Loucy (cell line): ENCODE measurements around the gene B4GALNT4.
"Not testable (repeated sequence)": the region's sequence is repeated elsewhere in the genome, so short reads cannot be mapped to it uniquely, and the experiment has no call there.

Source experiments
- H2AFZ ChIP-seq: fragments of 200-600 bp; sonication (generic); 2 replicates; pipeline ENCODE4 v1.6.0; 2016; ENCODE audit warnings: antibody characterized with exemption, mild to moderate bottlenecking, low read length, moderate library complexity
- H3F3A ChIP-seq: fragments of 200-600 bp; 2 replicates; pipeline ENCODE4 v1.6.0; 2016; ENCODE audit warnings: antibody characterized with exemption, low read depth, mild to moderate bottlenecking
- H3K27me3 ChIP-seq: fragments of 200-600 bp; sonication (generic); 2 replicates; pipeline ENCODE4 v1.6.1; 2014; ENCODE audit warnings: low read length, mild to moderate bottlenecking; ENCODE audit not compliant: insufficient read depth, poor library complexity, severe bottlenecking
- H3K36me3 ChIP-seq: fragments of 200-600 bp; sonication (generic); 2 replicates; pipeline ENCODE4 v1.6.1; 2016; ENCODE audit warnings: low read length; ENCODE audit not compliant: insufficient read depth
- H3K4me1 ChIP-seq: fragments of 200-600 bp; sonication (generic); 2 replicates; pipeline ENCODE4 v1.5.1; 2014; ENCODE audit warnings: low read length, mild to moderate bottlenecking; ENCODE audit not compliant: insufficient read depth, poor library complexity, severe bottlenecking
- H3K4me2 ChIP-seq: fragments of 200-600 bp; sonication (generic); 2 replicates; pipeline ENCODE4 v1.6.0; 2014; ENCODE audit warnings: antibody characterized with exemption, low read length, low read depth, mild to moderate bottlenecking; ENCODE audit not compliant: poor library complexity, severe bottlenecking
- H3K4me3 ChIP-seq: fragments of 200-600 bp; sonication (generic); 2 replicates; pipeline ENCODE4 v1.5.1; 2014; ENCODE audit warnings: low read length, mild to moderate bottlenecking, mixed read lengths; ENCODE audit not compliant: poor library complexity, severe bottlenecking
- H3K79me2 ChIP-seq: fragments of 200-600 bp; sonication (generic); 2 replicates; pipeline ENCODE4 v1.6.1; 2014; ENCODE audit warnings: low read length; ENCODE audit not compliant: insufficient read depth
- H3K9ac ChIP-seq: fragments of 200-600 bp; sonication (generic); 2 replicates; pipeline ENCODE4 v1.6.0; 2014; ENCODE audit warnings: mild to moderate bottlenecking, low read depth, low read length, moderate library complexity; ENCODE audit not compliant: poor library complexity, severe bottlenecking
- H3K9me2 ChIP-seq: fragments of 200-600 bp; sonication (generic); replicated peaks from 2 replicates; pipeline ENCODE4 v1.6.1; 2016; ENCODE audit warnings: low read depth, low read length, mixed read lengths
- H3K9me3 ChIP-seq: fragments of 200-600 bp; sonication (generic); 2 replicates; pipeline ENCODE4 v1.6.1; 2014; ENCODE audit warnings: mild to moderate bottlenecking, antibody characterized with exemption, low read length, low read depth; ENCODE audit not compliant: insufficient read depth
- H4K20me1 ChIP-seq: fragments of 200-600 bp; sonication (generic); 2 replicates; pipeline ENCODE4 v1.6.0; 2014; ENCODE audit warnings: antibody characterized with exemption, low read length, mild to moderate bottlenecking; ENCODE audit not compliant: insufficient read depth, poor library complexity, severe bottlenecking
- EZH2phosphoT487 ChIP-seq: fragments of 200-600 bp; IDR thresholded peaks from 2 replicates; pipeline ENCODE4 v1.6.1; 2018; ENCODE audit warnings: antibody characterized with exemption, mild to moderate bottlenecking, moderate library complexity, borderline replicate concordance
- TF ChIP-seq, protein P1 (sequence below): fragments of 200-600 bp; sonication (generic); conservative IDR thresholded peaks from 2 replicates; pipeline ENCODE4 v1.5.1; 2014; ENCODE audit warnings: mild to moderate bottlenecking, antibody characterized with exemption, low read length

Gene B4GALNT4

DNA sequence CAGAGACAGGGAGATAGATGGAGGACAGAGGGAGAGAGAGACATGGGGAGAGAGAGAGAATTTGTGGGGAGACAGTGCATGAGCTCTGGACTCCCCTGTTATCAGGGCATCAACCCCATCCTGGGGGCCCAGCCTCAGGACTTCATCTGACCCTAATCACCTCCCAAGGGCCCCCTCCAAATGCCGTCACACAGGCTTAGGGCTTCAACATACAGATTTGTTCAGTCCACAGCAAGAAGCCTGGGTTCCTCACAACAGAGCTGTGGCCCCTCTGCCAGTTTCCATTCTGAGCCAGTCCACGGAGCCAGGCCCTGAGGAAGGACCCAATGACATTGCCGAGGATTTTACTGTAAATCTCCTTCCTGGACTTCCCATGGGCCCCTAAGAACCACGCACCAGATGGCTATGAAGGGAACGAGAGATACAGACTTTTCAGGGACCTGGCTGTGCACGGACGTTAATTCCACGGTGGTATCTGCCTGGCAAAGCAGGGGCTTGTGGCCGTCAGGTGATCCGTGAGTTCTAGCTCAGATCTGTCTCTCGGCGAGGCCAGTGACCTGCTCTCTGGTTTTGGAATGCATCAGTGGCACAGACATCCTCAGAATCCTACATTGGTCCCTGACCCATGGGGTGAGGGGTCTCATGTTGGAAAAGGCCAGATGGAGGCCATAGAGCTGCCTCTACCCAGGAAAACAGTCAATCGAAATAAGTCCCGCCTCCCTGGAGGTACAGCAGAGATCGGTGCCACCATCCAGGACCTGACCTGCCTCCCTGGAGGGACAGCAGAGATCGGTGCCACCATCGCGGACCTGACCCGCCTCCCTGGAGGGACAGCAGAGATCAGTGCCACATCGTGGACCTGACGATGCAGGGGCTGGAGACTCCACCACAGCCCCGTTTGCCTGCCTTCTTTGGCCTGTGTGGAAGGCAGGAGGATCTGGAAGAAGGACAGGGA lies 8.7 kb upstream of the B4GALNT4 start:
- Histone ChIP-seq H3K9ac (no peak overlapping the region), H3F3A (peaks cover 4% of the 10 kb centered on the region; the same call in 1 of the 2 replicates), H3K4me1 (peaks cover 16% of the 10 kb centered on the region), H3K79me2 (peaks cover 3% of the 10 kb centered on the region; the same call in 1 of the 2 replicates), H3K9me3 (no peaks in the 10 kb centered on the region; the same call in 1 of the 2 replicates), H3K27me3 (no peaks in the 10 kb centered on the region), H3K9me2 (no peaks in the 10 kb centered on the region), H3K4me3 (no peak overlapping the region), H3K36me3 (no peaks in the 10 kb centered on the region), H3K4me2 (no peak overlapping the region), H4K20me1 (no peaks in the 10 kb centered on the region), H2AFZ (no peak overlapping the region)
- TF ChIP-seq, protein P1, sequence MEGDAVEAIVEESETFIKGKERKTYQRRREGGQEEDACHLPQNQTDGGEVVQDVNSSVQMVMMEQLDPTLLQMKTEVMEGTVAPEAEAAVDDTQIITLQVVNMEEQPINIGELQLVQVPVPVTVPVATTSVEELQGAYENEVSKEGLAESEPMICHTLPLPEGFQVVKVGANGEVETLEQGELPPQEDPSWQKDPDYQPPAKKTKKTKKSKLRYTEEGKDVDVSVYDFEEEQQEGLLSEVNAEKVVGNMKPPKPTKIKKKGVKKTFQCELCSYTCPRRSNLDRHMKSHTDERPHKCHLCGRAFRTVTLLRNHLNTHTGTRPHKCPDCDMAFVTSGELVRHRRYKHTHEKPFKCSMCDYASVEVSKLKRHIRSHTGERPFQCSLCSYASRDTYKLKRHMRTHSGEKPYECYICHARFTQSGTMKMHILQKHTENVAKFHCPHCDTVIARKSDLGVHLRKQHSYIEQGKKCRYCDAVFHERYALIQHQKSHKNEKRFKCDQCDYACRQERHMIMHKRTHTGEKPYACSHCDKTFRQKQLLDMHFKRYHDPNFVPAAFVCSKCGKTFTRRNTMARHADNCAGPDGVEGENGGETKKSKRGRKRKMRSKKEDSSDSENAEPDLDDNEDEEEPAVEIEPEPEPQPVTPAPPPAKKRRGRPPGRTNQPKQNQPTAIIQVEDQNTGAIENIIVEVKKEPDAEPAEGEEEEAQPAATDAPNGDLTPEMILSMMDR, result no peak

DNA sequence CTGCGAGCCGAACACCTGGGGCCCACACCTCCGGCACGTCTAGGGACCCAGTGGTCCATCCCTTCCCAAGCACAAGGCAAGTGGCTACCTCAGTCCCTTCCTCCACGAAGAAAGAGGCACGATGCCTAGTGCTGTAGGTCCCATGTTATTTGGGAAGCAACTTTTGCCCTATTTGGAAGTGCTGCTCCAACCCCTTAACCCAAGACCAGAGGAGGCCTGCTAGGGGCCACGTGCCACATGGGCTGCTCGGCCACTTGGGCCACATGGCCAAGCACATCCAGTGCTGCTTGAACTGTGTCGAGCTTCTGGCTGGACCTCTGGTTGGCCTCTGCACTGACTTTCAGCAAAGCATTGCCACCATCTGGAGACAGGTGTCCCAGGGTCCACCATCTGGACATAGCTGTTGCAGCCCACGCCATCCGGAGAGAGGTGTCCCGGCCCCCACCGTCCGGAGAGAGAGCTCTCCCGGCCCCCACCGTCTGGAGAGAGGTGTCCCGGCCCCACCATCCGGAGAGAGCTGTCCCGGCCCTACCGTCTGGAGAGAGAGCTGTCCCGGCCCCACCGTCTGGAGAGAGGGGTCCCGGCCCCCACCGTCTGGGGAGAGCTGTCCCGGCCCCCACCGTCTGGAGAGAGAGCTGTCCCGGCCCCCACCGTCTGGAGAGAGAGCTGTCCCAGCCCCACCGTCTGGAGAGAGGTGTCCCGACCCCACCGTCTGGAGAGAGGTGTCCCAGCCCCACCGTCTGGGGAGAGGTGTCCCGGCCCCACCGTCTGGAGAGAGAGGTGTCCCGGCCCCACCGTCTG lies 6.5 kb upstream of the B4GALNT4 start:
- Histone ChIP-seq H3K36me3 (no peaks in the 10 kb centered on the region), H3K4me3 (no peak overlapping the region), H4K20me1 (no peaks in the 10 kb centered on the region), H3K79me2 (no peaks in the 10 kb centered on the region), H3F3A (peaks cover 2% of the 10 kb centered on the region; the same call in 1 of the 2 replicates), H3K27me3 (no peaks in the 10 kb centered on the region), H3K4me1 (peaks cover 11% of the 10 kb centered on the region), H3K9ac (no peak overlapping the region), H2AFZ (no peak overlapping the region), H3K4me2 (no peak overlapping the region), H3K9me2 (no peaks in the 10 kb centered on the region), H3K9me3 (no peaks in the 10 kb centered on the region; the same call in 1 of the 2 replicates)
- TF ChIP-seq, protein P1, result no peak
- TF ChIP-seq EZH2phosphoT487, result no peak

DNA sequence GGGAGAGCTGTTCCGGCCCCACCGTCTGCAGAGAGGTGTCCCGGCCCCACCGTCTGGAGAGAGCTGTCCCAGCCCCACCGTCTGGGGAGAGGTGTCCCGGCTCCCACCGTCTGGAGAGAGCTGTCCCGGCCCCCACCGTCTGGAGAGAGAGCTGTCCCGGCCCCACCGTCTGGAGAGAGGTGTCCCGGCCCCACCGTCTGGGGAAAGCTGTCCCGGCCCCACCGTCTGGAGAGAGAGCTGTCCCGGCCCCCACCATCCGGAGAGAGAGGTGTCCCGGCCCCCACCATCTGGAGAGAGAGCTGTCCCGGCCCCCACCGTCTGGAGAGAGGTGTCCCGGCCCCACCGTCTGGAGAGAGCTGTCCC lies 5.9 kb upstream of the B4GALNT4 start:
- not testable (repeated sequence) for H3K79me2 ChIP-seq, H3K36me3 ChIP-seq, H3K4me2 ChIP-seq, H3K4me3 ChIP-seq, H2AFZ ChIP-seq, H4K20me1 ChIP-seq, H3K9me2 ChIP-seq, H3K9ac ChIP-seq, H3K27me3 ChIP-seq, H3K9me3 ChIP-seq, H3F3A ChIP-seq
- peaks cover 11% of the 10 kb centered on the region for H3K4me1 ChIP-seq
